Loucy (cell line): ENCODE results near the gene MAST4.

ENCODE experiments used
- EZH2phosphoT487 ChIP-seq: fragments of 200-600 bp; IDR thresholded peaks from 2 replicates; pipeline ENCODE4 v1.6.1; 2018; ENCODE audit warnings: antibody characterized with exemption, mild to moderate bottlenecking, moderate library complexity, borderline replicate concordance
- TF ChIP-seq, protein P1 (sequence below): fragments of 200-600 bp; sonication (generic); conservative IDR thresholded peaks from 2 replicates; pipeline ENCODE4 v1.5.1; 2014; ENCODE audit warnings: mild to moderate bottlenecking, antibody characterized with exemption, low read length

DNA sequence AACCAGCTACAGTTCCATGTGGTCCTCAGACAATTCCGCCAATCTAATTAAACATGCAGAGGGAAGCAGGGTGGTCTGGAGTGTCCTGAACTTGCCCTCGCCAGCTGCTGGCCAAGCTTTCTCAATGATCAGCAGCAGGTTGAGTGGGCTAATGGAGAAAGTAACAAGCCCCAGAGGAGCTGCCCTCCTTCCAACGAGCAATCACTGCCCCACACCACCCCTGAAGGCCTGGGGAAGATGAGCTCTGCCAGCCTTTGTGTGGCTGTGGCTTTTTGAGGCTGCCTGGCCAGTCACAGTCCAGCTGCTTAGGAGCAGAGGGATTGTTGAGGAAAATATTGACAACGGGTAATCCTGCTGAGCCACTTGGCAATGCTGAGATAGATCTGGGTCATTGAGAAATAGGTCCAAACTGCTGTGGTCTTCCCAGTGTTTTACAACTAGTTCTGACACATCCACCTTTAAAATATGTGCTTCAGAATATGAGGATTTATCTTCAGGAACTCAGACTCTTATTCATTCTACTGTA is 493.1 kb downstream of the MAST4 start:
- TF ChIP-seq EZH2phosphoT487: no peak
- TF ChIP-seq, protein P1, sequence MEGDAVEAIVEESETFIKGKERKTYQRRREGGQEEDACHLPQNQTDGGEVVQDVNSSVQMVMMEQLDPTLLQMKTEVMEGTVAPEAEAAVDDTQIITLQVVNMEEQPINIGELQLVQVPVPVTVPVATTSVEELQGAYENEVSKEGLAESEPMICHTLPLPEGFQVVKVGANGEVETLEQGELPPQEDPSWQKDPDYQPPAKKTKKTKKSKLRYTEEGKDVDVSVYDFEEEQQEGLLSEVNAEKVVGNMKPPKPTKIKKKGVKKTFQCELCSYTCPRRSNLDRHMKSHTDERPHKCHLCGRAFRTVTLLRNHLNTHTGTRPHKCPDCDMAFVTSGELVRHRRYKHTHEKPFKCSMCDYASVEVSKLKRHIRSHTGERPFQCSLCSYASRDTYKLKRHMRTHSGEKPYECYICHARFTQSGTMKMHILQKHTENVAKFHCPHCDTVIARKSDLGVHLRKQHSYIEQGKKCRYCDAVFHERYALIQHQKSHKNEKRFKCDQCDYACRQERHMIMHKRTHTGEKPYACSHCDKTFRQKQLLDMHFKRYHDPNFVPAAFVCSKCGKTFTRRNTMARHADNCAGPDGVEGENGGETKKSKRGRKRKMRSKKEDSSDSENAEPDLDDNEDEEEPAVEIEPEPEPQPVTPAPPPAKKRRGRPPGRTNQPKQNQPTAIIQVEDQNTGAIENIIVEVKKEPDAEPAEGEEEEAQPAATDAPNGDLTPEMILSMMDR: no peak
